H1 (cell line): ENCODE data around the gene CUBN. TPM values are rescaled to one million over a fixed set of nuclear protein-coding genes. Genes with fewer than 3 reads are reported as not detected.

Source experiments
- CTCF ChIA-PET: fragments of 300-600 bp; sonication (Branson Sonifier 250); formaldehyde crosslinking; loops from one replicate; lab custom pipeline; 2021; ENCODE audit not compliant: partially characterized antibody; lab: Charles Lee
- POLR2A ChIA-PET: fragments of 300-600 bp; sonication (Branson Sonifier 250); formaldehyde crosslinking; loops from one replicate; lab custom pipeline; 2021; ENCODE audit warnings: inconsistent platforms; ENCODE audit not compliant: partially characterized antibody; lab: Charles Lee
- DNase-seq, 2 experiments: peaks; one replicate each; pipeline versions ENCODE4 v3.0.0 to v3.0.0-alpha.2; 2010 to 2022; ENCODE audit warnings: low spot score in 2 of 2, low read depth in 1 of 2, mixed read lengths in 1 of 2
- FAIRE-seq: peaks from 2 replicates; lab custom pipeline; 2011; peaks lifted over from hg19 to GRCh38; lab: Jason Lieb, UNC
- H2AFZ ChIP-seq: 2 replicates; pipeline ENCODE4 v1.8.1; 2012; ENCODE audit warnings: low read length, inconsistent platforms
- H2AK5ac ChIP-seq: 2 replicates; pipeline ENCODE4 v1.6.1; 2013; ENCODE audit warnings: low read depth, low read length
- H2BK120ac ChIP-seq: replicated peaks from 2 replicates; pipeline ENCODE3; 2013; ENCODE audit warnings: low read depth, low read length, inconsistent platforms
- H2BK12ac ChIP-seq: 2 replicates; pipeline ENCODE4 v1.6.1; 2013; ENCODE audit warnings: low read depth, low read length
- H2BK15ac ChIP-seq: 2 replicates; pipeline ENCODE4 v1.6.1; 2013; ENCODE audit warnings: low read length
- H2BK20ac ChIP-seq: 2 replicates; pipeline ENCODE4 v1.6.1; 2013; ENCODE audit warnings: low read length
- H2BK5ac ChIP-seq: 2 replicates; pipeline ENCODE4 v1.6.1; 2013; ENCODE audit warnings: low read depth, low read length
- H3K14ac ChIP-seq: 2 replicates; pipeline ENCODE4 v1.6.1; 2013; ENCODE audit warnings: inconsistent platforms; ENCODE audit not compliant: insufficient read length
- H3K18ac ChIP-seq: 2 replicates; pipeline ENCODE4 v1.6.1; 2013; ENCODE audit warnings: low read length; ENCODE audit errors: extremely low read depth
- H3K23ac ChIP-seq: 2 replicates; pipeline ENCODE4 v1.6.1; 2013; ENCODE audit warnings: inconsistent platforms; ENCODE audit not compliant: insufficient read length
- H3K23me2 ChIP-seq: 2 replicates; pipeline ENCODE4 v1.6.1; 2013; ENCODE audit warnings: low read depth, low read length
- H3K27ac ChIP-seq: 2 replicates; pipeline ENCODE4 v1.6.1; 2011; ENCODE audit warnings: low read depth, low read length, inconsistent platforms
- H3K27me3 ChIP-seq, 4 experiments: replicated peaks in 1 of 4; 1 replicate in 1 of 4; 2 replicates in 3 of 4; pipeline versions ENCODE4 v1.6.1 to v1.8.1; 2011 to 2013; ENCODE audit warnings: low read length in 3 of 4, mild to moderate bottlenecking in 3 of 4, inconsistent platforms in 2 of 4, mixed read lengths in 2 of 4, moderate library complexity in 1 of 4; ENCODE audit not compliant: control insufficient read depth in 3 of 4, insufficient read depth in 3 of 4; ENCODE audit errors: extremely low read depth in 1 of 4
- H3K36me3 ChIP-seq, 4 experiments: 2 replicates each; pipeline versions ENCODE4 v1.6.1 to v1.8.1; 2011 to 2013; ENCODE audit warnings: mild to moderate bottlenecking in 4 of 4, low read length in 3 of 4, moderate library complexity in 2 of 4, control low read depth in 1 of 4, inconsistent platforms in 1 of 4; ENCODE audit not compliant: insufficient read depth in 4 of 4, control insufficient read depth in 2 of 4
- H3K4ac ChIP-seq: replicated peaks from 2 replicates; pipeline ENCODE3; 2013; ENCODE audit warnings: low read length, low read depth, mixed read lengths, inconsistent platforms; ENCODE audit not compliant: insufficient read length
- H3K4me1 ChIP-seq, 4 experiments: replicated peaks in 1 of 4; 1 replicate in 1 of 4; 2 replicates in 3 of 4; pipeline versions ENCODE4 v1.6.1 to v1.8.1; 2011 to 2013; ENCODE audit warnings: low read length in 3 of 4, inconsistent platforms in 2 of 4, mixed read lengths in 1 of 4; ENCODE audit not compliant: insufficient read depth in 4 of 4, control insufficient read depth in 3 of 4
- H3K4me2 ChIP-seq, 2 experiments: 2 replicates each; pipeline versions ENCODE4 v1.6.1 to v1.8.1; 2011 to 2013; ENCODE audit warnings: low read depth in 2 of 2, low read length in 2 of 2, control low read depth in 1 of 2, inconsistent platforms in 1 of 2, mild to moderate bottlenecking in 1 of 2; ENCODE audit not compliant: insufficient read depth in 1 of 2
- H3K4me3 ChIP-seq, 4 experiments: fragments of 200-600, 300-600 bp in 1 of 4; sonication (generic), shearing (Covaris generic), sonication (Bioruptor Twin) in 1 of 4; 2 replicates each; pipeline versions ENCODE4 v1.5.1 to v1.8.1; 2011 to 2016; ENCODE audit warnings: low read length in 4 of 4, low read depth in 3 of 4, control low read depth in 2 of 4, inconsistent platforms in 2 of 4, mild to moderate bottlenecking in 2 of 4, mixed read lengths in 1 of 4, moderate library complexity in 1 of 4; ENCODE audit not compliant: insufficient read depth in 2 of 4; ENCODE audit errors: extremely low read depth in 1 of 4
- H3K56ac ChIP-seq: replicated peaks from 2 replicates; pipeline ENCODE3; 2013; ENCODE audit warnings: low read depth, mild to moderate bottlenecking, mixed read lengths, low read length, inconsistent platforms; ENCODE audit not compliant: insufficient read length
- H3K79me1 ChIP-seq: 2 replicates; pipeline ENCODE4 v1.6.1; 2013; ENCODE audit warnings: low read depth, low read length, control low read depth
- H3K79me2 ChIP-seq, 2 experiments: 2 replicates each; pipeline versions ENCODE4 v1.6.1 to v1.8.1; 2012 to 2013; ENCODE audit warnings: low read length in 2 of 2, mild to moderate bottlenecking in 2 of 2, inconsistent platforms in 1 of 2; ENCODE audit not compliant: insufficient read depth in 2 of 2, control insufficient read depth in 1 of 2
- H3K9ac ChIP-seq, 4 experiments: replicated peaks in 1 of 4; 1 replicate in 1 of 4; 2 replicates in 3 of 4; pipeline versions ENCODE4 v1.6.1 to v1.8.1; 2011 to 2013; ENCODE audit warnings: low read depth in 3 of 4, low read length in 3 of 4, control low read depth in 2 of 4, mild to moderate bottlenecking in 2 of 4, moderate library complexity in 2 of 4, inconsistent platforms in 1 of 4; ENCODE audit errors: extremely low read depth in 1 of 4
- H3K9me3 ChIP-seq, 2 experiments: 2 replicates each; pipeline versions ENCODE4 v1.6.1 to v1.8.1; 2012 to 2013; ENCODE audit warnings: mild to moderate bottlenecking in 2 of 2, moderate library complexity in 2 of 2, control low read depth in 1 of 2, inconsistent platforms in 1 of 2, low read depth in 1 of 2, low read length in 1 of 2, mixed read lengths in 1 of 2; ENCODE audit not compliant: insufficient read depth in 2 of 2
- H4K20me1 ChIP-seq, 2 experiments: replicated peaks in 1 of 2; 2 replicates each; pipeline versions ENCODE3 to v1.8.1; 2011 to 2013; ENCODE audit warnings: inconsistent platforms in 2 of 2, low read length in 2 of 2, mild to moderate bottlenecking in 1 of 2; ENCODE audit not compliant: insufficient read depth in 2 of 2, control insufficient read depth in 1 of 2
- H4K5ac ChIP-seq: 2 replicates; pipeline ENCODE4 v1.6.1; 2013; ENCODE audit warnings: low read length, low read depth, mixed read lengths, inconsistent platforms; ENCODE audit not compliant: insufficient read length
- H4K8ac ChIP-seq: 2 replicates; pipeline ENCODE4 v1.8.0; 2013; ENCODE audit warnings: mild to moderate bottlenecking, moderate library complexity, low read length, inconsistent platforms; ENCODE audit not compliant: insufficient read depth; ENCODE audit errors: extremely low read depth
- H4K91ac ChIP-seq: replicated peaks from 2 replicates; pipeline ENCODE3; 2013; ENCODE audit warnings: low read length, mixed read lengths, inconsistent platforms; ENCODE audit not compliant: insufficient read length
- ATF2 ChIP-seq: IDR thresholded peaks from 2 replicates; pipeline ENCODE4 v1.6.1; 2012; ENCODE audit warnings: low read length, inconsistent platforms
- CBX8 ChIP-seq: fragments of 300-800, 300-1000 bp; sonication (generic); IDR thresholded peaks from 2 replicates; pipeline ENCODE4 v1.7.1; 2016; ENCODE audit warnings: low read depth, low read length, borderline replicate concordance
- KDM4A ChIP-seq: IDR thresholded peaks from one replicate; pipeline ENCODE4 v1.7.1; 2012; ENCODE audit warnings: low read depth, mild to moderate bottlenecking, moderate library complexity, low read length, inconsistent platforms; ENCODE audit not compliant: severe bottlenecking
- KDM5A ChIP-seq: fragments of 200-600 bp; IDR thresholded peaks from 2 replicates; pipeline ENCODE4 v1.7.1; 2012; ENCODE audit warnings: mild to moderate bottlenecking, low read length, inconsistent platforms, mixed read lengths
- MAFK ChIP-seq: IDR thresholded peaks from 2 replicates; pipeline ENCODE4 v1.6.1; 2012; ENCODE audit warnings: low read depth, mild to moderate bottlenecking, improper control_type of control experiment, low read length
- PHF8 ChIP-seq: fragments of 200-600 bp; sonication (generic); conservative IDR thresholded peaks from 2 replicates; pipeline ENCODE4 v1.7.1; 2012; ENCODE audit warnings: low read depth, mild to moderate bottlenecking, inconsistent platforms, low read length, moderate library complexity
- POLR2A ChIP-seq, 2 experiments: IDR thresholded peaks; 1 replicate in 1 of 2; 2 replicates in 1 of 2; pipeline ENCODE4 v1.6.1; 2011; ENCODE audit warnings: low read depth in 2 of 2, low read length in 2 of 2, mild to moderate bottlenecking in 2 of 2; ENCODE audit errors: control extremely low read depth in 1 of 2
- RAD21 ChIP-seq, 2 experiments: IDR thresholded peaks in 1 of 2; conservative IDR thresholded peaks in 1 of 2; 2 replicates each; pipeline ENCODE4 v1.6.1; 2011; ENCODE audit warnings: low read depth in 2 of 2, low read length in 2 of 2, improper control_type of control experiment in 1 of 2, inconsistent platforms in 1 of 2, mild to moderate bottlenecking in 1 of 2, moderate library complexity in 1 of 2
- RXRA ChIP-seq: IDR thresholded peaks from 2 replicates; pipeline ENCODE4 v1.6.1; 2011; ENCODE audit warnings: low read depth, mild to moderate bottlenecking, low read length, moderate library complexity; ENCODE audit not compliant: insufficient read depth
- TCF12 ChIP-seq: IDR thresholded peaks from 2 replicates; pipeline ENCODE4 v1.6.1; 2011; ENCODE audit warnings: low read depth, mild to moderate bottlenecking, low read length
- ZNF274 ChIP-seq: IDR thresholded peaks from 2 replicates; pipeline ENCODE4 v1.7.0; 2012; ENCODE audit warnings: low read length, borderline replicate concordance; ENCODE audit errors: extremely low read depth
- WGBS, 2 experiments: shearing (Covaris generic) in 1 of 2; methylation state at CpG; one replicate each; pipeline versions ENCODE4 v1.1.6 to v1.1.7; 2013 to 2015; ENCODE audit warnings: low lambda C conversion rate in 2 of 2, mixed read lengths in 2 of 2, inconsistent platforms in 1 of 2, low coverage in 1 of 2, missing lambda C conversion rate in 1 of 2; ENCODE audit not compliant: insufficient replicate concordance in 2 of 2, insufficient coverage in 1 of 2, insufficient read length in 1 of 2; ENCODE audit errors: extremely low coverage in 1 of 2, missing lambda C conversion rate in 1 of 2; 5-methylcytosine and 5-hydroxymethylcytosine counted together
- polyA plus RNA-seq, 7 experiments: library from polyadenylated mRNA; depleted of rRNA in 3 of 7; stranded (reverse) in 5 of 7; unstranded in 2 of 7; fragments of >200 nt in 5 of 7; fragments of 200-250 nt in 2 of 7; gene quantifications; 1 replicate in 5 of 7; 2 replicates in 1 of 7; 4 replicates in 1 of 7; pipeline versions ENCODE4 v1.2.1 to v1.2.3, GENCODE V29; 2011 to 2013; ENCODE audit warnings: missing spikeins in 2 of 7, mixed read lengths in 2 of 7
- total RNA-seq: library from RNA; stranded (reverse); fragmentation: NEBNext Ultra II Directional; extraction: Animal tissue kit (Norgen Biotek cat#: 25700); gene quantifications from 2 replicates; pipeline ENCODE4 v1.2.1, GENCODE V29; 2021

The CUBN gene
- total and polyA plus RNA-seq, 2 of the 8 experiments (the other 6 are each of a cell fraction or from before 2014, with no cell fraction given): 0.04 to 0.08 TPM

GRCh38 chr10:17062493-17062892 lies 67.1 kb downstream of the CUBN start:
- no peak overlapping the region for H3K4me3 ChIP-seq
- no peaks in the 10 kb centered on the region for H3K23me2 ChIP-seq
- no peak for TF ChIP-seq TCF12
- TF ChIP-seq MAFK: no peak
- no peak for TF ChIP-seq POLR2A (IDR thresholded peaks at IDR 0.05; ENCODE audit: control extremely low read depth in 1 of 2, low read depth in 2 of 2, low read length in 2 of 2)
- no peak for TF ChIP-seq RXRA
- TF ChIP-seq RAD21 (IDR thresholded peaks at IDR 0.05 in 1 of 2, conservative IDR thresholded peaks at IDR 0.05 in 1 of 2; ENCODE audit: low read depth in 2 of 2, low read length in 2 of 2): no peak
- no peak for TF ChIP-seq CBX8
- TF ChIP-seq PHF8: no peak
- TF ChIP-seq KDM4A: no peak
- no peak for TF ChIP-seq KDM5A
- no peak for TF ChIP-seq ZNF274
- TF ChIP-seq ATF2: no peak
- no peak overlapping the region for H2BK15ac ChIP-seq
- H3K4ac ChIP-seq: no peak overlapping the region
- H2BK5ac ChIP-seq: no peak overlapping the region
- H3K14ac ChIP-seq: no peak overlapping the region
- no peaks in the 10 kb centered on the region for H3K9me3 ChIP-seq
- H3K79me2 ChIP-seq: no peaks in the 10 kb centered on the region
- no peak overlapping the region for H3K23ac ChIP-seq
- H3K4me2 ChIP-seq: no peak overlapping the region
- no peaks in the 10 kb centered on the region for H3K79me1 ChIP-seq
- POLR2A ChIA-PET: interaction anchor here (1.1 kb wide), 1 partner anchor 170 kb away, joined by 3 read pairs; no protein-coding TSS in a partner anchor
- CTCF ChIA-PET: interaction anchor here (0.7 to 1.3 kb wide), 4 partner anchors 31 to 759 kb away, joined by 3 to 4 read pairs (median 3); no protein-coding TSS in a partner anchor
- H2BK20ac ChIP-seq: no peak overlapping the region
- no peak overlapping the region for H2AK5ac ChIP-seq
- DNase-seq (no peak), FAIRE-seq (peak; percentile 36)
- no peak overlapping the region for H3K56ac ChIP-seq
- H4K5ac ChIP-seq: no peak overlapping the region
- no peak overlapping the region for H2BK120ac ChIP-seq
- no peaks in the 10 kb centered on the region for H4K20me1 ChIP-seq
- no peak overlapping the region for H3K27ac ChIP-seq
- H2BK12ac ChIP-seq: no peak overlapping the region
- no peak overlapping the region for H2AFZ ChIP-seq
- no peaks in the 10 kb centered on the region for H3K27me3 ChIP-seq
- H3K9ac ChIP-seq: no peak overlapping the region
- H4K8ac ChIP-seq: no peak overlapping the region
- 94% methylated on average over 2 of the region's 2 CpGs; no CpG with 5 or more reads in 1 of the 2 experiments for WGBS, 2 experiments
- H3K4me1 ChIP-seq: peaks cover 0 to 9% (median 0%) of the 10 kb centered on the region in 4 experiments; a peak in 1 of 7 replicates
- no peak overlapping the region for H4K91ac ChIP-seq
- H3K18ac ChIP-seq: no peak overlapping the region
- H3K36me3 ChIP-seq: no peaks in the 10 kb centered on the region
